AG04449 (cell line): Measurements from ENCODE around the gene CCL5.

Experiments used
- CTCF ChIA-PET: fragments of 350-600 bp; formaldehyde crosslinking; extraction: SDS; loops from one replicate; lab custom pipeline; 2021; ENCODE audit warnings: antibody characterized with exemption; lab: Yijun Ruan, JAX
- POLR2A ChIA-PET: fragments of 400-600, 350-600 bp; formaldehyde crosslinking; extraction: SDS; loops from one replicate; lab custom pipeline; 2020; ENCODE audit warnings: antibody characterized with exemption, inconsistent platforms; lab: Yijun Ruan, JAX
- DNase-seq: peaks from one replicate; pipeline ENCODE4 v3.0.0-alpha.2; 2010; ENCODE audit warnings: low read depth, low spot score
- H3K4me3 ChIP-seq: 2 replicates; pipeline ENCODE4 v1.5.1; 2011; ENCODE audit warnings: low read depth, mild to moderate bottlenecking, control low read depth, low read length
- TF ChIP-seq, protein P1 (sequence below): IDR thresholded peaks from one replicate; pipeline ENCODE4 v1.5.1; 2011; ENCODE audit warnings: mild to moderate bottlenecking, moderate library complexity, low read length, control low read depth, inconsistent platforms; ENCODE audit not compliant: insufficient read depth; ENCODE audit errors: missing control alignments

The CCL5 gene

DNA sequence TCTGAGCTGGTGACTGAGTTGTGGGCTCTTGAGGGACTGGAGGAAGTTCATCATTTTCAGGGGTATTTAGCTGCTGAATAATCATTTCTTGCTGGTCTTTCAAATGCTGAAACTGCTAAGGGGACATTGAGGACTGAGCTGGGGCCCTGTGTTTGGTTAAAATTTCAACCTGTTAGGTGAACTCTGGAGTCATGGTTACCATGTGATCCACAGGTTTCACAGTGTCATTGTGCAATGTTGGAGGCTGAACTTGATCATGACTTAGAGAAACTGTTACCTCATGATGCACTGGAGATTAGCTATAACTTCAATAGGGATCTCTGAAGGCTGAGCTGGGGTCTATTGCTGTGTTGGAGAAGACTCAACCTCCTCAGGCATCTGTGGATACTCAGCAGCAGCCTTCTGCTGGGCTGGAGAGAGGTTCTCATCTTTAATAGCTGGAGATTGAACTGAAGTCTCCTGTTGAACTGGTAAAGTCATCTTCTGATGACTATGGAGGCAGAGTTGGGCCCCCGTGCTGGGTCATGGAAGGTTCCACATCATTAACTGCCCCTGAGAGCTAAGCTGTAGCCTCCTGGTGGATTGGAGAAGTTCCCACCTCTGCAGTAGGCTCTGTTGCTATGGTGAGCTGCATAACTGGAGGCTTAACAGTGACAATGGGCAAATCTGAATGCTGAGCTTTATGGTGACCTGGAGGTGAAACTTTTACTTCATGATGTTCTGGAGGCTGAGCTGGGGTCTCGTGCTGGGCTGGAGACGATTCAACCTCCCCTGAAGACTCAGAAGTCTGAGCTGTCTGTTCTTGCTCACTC lies 35.2 kb upstream of the CCL5 start:
- TF ChIP-seq, protein P1, sequence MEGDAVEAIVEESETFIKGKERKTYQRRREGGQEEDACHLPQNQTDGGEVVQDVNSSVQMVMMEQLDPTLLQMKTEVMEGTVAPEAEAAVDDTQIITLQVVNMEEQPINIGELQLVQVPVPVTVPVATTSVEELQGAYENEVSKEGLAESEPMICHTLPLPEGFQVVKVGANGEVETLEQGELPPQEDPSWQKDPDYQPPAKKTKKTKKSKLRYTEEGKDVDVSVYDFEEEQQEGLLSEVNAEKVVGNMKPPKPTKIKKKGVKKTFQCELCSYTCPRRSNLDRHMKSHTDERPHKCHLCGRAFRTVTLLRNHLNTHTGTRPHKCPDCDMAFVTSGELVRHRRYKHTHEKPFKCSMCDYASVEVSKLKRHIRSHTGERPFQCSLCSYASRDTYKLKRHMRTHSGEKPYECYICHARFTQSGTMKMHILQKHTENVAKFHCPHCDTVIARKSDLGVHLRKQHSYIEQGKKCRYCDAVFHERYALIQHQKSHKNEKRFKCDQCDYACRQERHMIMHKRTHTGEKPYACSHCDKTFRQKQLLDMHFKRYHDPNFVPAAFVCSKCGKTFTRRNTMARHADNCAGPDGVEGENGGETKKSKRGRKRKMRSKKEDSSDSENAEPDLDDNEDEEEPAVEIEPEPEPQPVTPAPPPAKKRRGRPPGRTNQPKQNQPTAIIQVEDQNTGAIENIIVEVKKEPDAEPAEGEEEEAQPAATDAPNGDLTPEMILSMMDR = no peak
- no peak for DNase-seq
- no peak overlapping the region for H3K4me3 ChIP-seq
- CTCF ChIA-PET = no interaction called here
- POLR2A ChIA-PET = no interaction called here

DNA sequence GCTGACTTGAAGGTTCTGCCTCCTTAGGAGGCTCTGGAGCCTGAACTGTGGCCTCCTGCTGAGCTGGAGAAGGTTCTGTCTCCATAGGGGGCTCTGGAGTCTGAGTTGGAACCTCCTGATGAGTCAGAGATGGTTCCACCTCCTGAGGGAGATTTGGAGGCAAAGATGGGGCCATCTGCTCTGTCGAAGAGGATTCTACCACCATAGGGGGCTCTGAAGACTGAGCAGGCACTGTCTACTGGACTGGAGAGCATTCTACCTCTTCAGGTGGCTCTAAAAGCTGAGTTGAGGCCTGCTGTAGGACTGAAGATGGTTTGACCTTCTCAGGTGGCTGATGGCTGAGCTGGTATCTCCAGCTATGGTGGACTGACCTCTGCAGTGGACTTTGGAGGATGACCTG lies 34.2 kb upstream of the CCL5 start:
- DNase-seq = no peak
- H3K4me3 ChIP-seq = no peak overlapping the region
- TF ChIP-seq, protein P1 = no peak
- POLR2A ChIA-PET = no interaction called here
- CTCF ChIA-PET = no interaction called here

DNA sequence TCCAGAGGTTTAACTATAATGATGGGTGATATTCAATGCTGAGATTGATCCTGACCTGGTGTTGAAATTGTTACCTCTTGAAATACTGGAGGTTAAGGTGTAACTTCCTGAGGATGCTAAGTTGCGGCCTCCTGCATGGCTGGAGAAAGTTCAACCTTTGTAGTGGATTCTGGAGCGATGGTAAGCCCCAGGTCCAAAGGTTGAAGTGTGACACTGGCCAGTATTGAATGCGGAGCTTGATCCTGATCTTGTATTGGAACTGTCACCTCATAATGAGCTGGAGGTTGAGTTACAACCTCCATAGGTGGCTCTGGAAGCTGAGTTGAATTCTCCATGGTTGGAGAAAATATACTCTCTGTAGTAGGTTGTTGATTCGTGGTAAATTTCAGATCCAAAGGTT lies 33.4 kb upstream of the CCL5 start:
- POLR2A ChIA-PET = no interaction called here
- TF ChIP-seq, protein P1 = no peak
- no peak for DNase-seq
- H3K4me3 ChIP-seq = no peak overlapping the region
- CTCF ChIA-PET = no interaction called here

DNA sequence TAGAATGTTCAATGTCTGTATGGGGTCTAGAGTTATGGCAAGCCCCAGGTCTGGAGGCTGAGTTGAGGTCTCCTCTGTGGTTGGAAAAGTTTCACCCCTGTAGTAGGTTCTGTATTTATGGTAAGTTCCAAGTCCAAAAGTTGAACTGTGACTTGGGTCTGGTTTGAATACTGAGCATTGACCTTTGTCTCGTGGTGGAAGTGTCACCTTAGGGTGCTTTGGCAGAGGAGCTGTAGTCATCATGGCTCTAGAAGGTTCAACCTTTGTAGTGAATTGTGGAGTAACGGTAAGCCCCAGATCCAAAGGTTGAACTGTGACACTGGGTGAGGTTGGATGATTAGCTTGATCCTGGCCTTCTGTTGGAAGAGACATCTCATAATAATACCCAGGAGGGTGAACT lies 32.8 kb upstream of the CCL5 start:
- H3K4me3 ChIP-seq = no peak overlapping the region
- ChIA-PET CTCF (no interaction called here), POLR2A (no interaction called here)
- TF ChIP-seq, protein P1 = no peak
- no peak for DNase-seq

DNA sequence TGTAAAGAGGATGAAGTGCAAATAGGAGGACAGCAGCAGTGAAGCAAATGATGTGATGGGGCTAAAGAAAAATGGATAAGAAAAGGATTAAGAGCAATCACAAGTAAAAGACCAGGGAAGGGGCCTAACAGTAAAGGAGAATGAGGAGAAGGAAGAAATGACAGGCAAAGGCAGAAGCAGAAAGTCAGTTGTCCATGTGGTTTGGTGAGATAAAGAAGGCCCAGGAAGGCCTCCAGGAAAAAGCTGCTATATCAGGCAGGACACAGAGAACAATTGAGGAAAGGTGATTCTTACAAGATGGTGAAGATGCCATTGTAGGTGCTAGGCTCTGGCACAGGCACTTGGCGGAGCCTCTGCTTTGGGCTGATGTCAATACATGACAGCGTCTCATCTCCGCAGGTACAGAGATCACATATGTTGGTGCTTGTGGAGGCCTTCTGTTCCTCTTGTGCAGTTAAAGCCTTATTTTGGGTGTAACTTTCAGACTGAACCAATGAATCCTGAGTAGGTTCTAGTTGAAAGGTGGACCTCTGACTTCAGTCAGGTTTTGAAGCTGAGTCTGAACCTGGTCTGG lies 32.3 kb upstream of the CCL5 start:
- ChIA-PET POLR2A (no interaction called here), CTCF (no interaction called here)
- TF ChIP-seq, protein P1 = no peak
- no peak for DNase-seq
- no peak overlapping the region for H3K4me3 ChIP-seq

DNA sequence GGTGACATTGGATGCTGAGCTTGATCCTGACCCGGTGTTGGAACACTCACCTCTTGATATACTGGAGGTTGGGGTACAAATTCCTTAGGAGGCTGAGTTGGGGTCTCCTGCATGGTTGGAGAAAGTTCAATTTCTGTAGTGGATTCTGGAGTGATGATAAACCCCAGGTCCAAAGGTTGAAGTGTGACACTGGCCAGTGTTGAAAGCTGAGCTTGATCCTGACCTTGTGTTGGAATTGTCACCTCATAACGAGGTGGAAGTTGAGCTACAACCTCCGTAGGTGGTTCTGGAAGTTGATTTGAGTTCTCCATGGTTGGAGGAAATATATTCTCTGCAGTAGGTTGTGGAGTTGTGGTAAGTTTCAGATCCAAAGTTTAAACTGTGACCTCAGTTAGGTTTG lies 29.2 kb upstream of the CCL5 start:
- CTCF ChIA-PET = no interaction called here
- POLR2A ChIA-PET = no interaction called here
- TF ChIP-seq, protein P1 = no peak
- DNase-seq = no peak
- no peak overlapping the region for H3K4me3 ChIP-seq
